Measurements from ENCODE around the gene CTNNBL1. TPM values are rescaled to one million over a fixed set of nuclear protein-coding genes. Genes with fewer than 3 reads are reported as not detected.

The CTNNBL1 gene
- total and polyA plus RNA-seq, 2 experiments from 2014 or later = 36.3 to 68.7 TPM

GRCh38 chr20:37741570-37741969 lies 47.7 kb downstream of the CTNNBL1 start (continued):
- no peak for TF ChIP-seq REST (IDR thresholded peaks at IDR 0.05; ENCODE audit: unreplicated experiment)
- TF ChIP-seq STAT1 (IDR thresholded peaks at IDR 0.05; ENCODE audit: unreplicated experiment) = no peak
- no peak for TF ChIP-seq NANOG (IDR thresholded peaks at IDR 0.05; ENCODE audit: borderline replicate concordance)
- TF ChIP-seq ETS1 (IDR thresholded peaks at IDR 0.05) = no peak

- Histone ChIP-seq H3K36me3 (ENCODE audit: insufficient read depth) (no peaks in the 10 kb centered on the region), H3K9me2 (ENCODE audit: insufficient read depth) (no peaks in the 10 kb centered on the region), H3K79me2 (replicated peaks; ENCODE audit: insufficient read depth) (no peaks in the 10 kb centered on the region), H3K4me3 (no peak overlapping the region), H4K20me1 (replicated peaks; ENCODE audit: insufficient read depth) (peaks cover 21% of the 10 kb centered on the region; the same call in 1 of the 2 replicates), H3K4me1 (ENCODE audit: insufficient read depth) (peaks cover 3% of the 10 kb centered on the region; the same call in 1 of the 2 replicates), H2AFZ (no peak overlapping the region), H3F3A (replicated peaks; ENCODE audit: low read depth) (no peaks in the 10 kb centered on the region), H3K4me2 (no peak overlapping the region), H3K27ac (ENCODE audit: low read depth) (no peak overlapping the region), H3K27me3 (ENCODE audit: insufficient read depth) (no peaks in the 10 kb centered on the region)
- ATAC-seq = no peak
- Mint-ChIP-seq H3K27me3 (ENCODE audit: insufficient read depth, low read depth, poor library complexity) (no peaks in the 10 kb centered on the region), H3K36me3 (ENCODE audit: low read depth) (peaks cover 21% of the 10 kb centered on the region; the same call in 2 of the 3 replicates), H3K27ac (no peak overlapping the region), H3K9me3 (no peaks in the 10 kb centered on the region), H3K4me1 (peaks cover 15% of the 10 kb centered on the region; the same call in 2 of the 3 replicates), H3K4me3 (no peak overlapping the region)
- TF ChIP-seq REST (IDR thresholded peaks at IDR 0.05; ENCODE audit: unreplicated experiment) = no peak
- TF ChIP-seq POLR2AphosphoS5 (IDR thresholded peaks at IDR 0.05; ENCODE audit: low read depth) = no peak
- DNase-seq (ENCODE audit: low spot score) = no peak
These were observed 48.3 kb downstream of the CTNNBL1 start for GRCh38 chr20:37742131-37742530.

All from GM23338 (cell line).